ENCODE measurements around the gene ZNF768.

- TF ChIP-seq CTCF (conservative IDR thresholded peaks at IDR 0.05; ENCODE audit: low read depth in 2 of 2) (no peak), EZH2 (IDR thresholded peaks at IDR 0.05; ENCODE audit: low read depth, unreplicated experiment) (no peak), EZH2phosphoT487 (IDR thresholded peaks at IDR 0.05; ENCODE audit: unreplicated experiment) (no peak), POLR2AphosphoS5 (IDR thresholded peaks at IDR 0.05; ENCODE audit: low read depth) (no peak), NANOG (IDR thresholded peaks at IDR 0.05; ENCODE audit: borderline replicate concordance) (no peak), CREB1 (CRISPR knock-in tag; IDR thresholded peaks at IDR 0.05; ENCODE audit: low read depth) (no peak), REST (IDR thresholded peaks at IDR 0.05; ENCODE audit: unreplicated experiment) (no peak), ETS1 (IDR thresholded peaks at IDR 0.05) (no peak)
Observed at GRCh38 chr16:30509081-30509765, 17.1 kb downstream of the ZNF768 start.

All from GM23338 (cell line).